Measurements from ENCODE around the gene VMA21.

The VMA21 gene, protein sequence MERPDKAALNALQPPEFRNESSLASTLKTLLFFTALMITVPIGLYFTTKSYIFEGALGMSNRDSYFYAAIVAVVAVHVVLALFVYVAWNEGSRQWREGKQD

DNA sequence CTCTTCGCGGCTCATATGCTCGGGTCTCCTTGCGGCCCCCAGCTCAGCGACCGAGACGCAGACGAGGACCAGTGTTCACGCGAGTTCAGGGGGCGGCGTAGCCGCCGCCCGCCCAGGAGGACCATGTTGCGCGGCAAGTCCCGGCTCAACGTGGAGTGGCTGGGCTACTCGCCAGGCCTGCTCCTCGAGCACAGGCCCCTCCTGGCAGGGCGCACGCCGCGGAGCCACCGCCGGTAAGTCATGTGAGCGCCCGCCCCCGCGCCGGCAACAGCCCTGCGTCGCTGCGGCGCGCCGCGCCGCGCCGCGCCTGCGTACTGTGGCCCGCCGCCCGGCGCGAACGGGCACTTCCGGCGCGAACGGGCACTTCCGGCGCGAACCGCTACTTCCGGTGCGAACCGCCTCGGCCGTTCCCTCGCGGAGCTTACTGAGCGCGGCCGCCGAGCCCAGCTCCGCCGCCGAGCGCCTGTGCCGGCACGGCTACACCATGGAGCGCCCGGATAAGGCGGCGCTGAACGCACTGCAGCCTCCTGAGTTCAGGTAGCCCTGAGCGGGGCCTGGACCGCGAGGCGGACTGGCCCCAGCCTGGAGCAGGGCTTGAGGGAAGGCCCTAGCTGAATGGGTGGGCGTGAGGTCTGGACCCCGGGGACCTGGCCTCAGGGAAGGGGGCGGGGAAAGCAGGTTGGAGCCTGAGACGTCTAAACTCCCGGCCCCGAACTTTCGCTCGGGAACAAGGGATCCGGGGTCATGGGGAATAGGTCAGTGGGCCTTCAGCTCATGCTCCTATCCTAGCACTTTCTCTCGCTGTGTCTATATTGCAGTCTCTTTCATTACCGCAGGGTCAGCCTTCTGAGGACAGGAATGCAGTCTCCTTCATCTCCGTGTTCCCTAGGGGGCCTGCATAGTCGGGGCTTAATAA is at the start of gene VMA21:
TSS of gene VMA21 (plus strand) at position 382 of the 916 bp plus-strand sequence. CDS start at position 485, 103 bp downstream.
- in situ Hi-C loops (cut with MboI; ENCODE audit: low sequenced_read_pairs), result no loop called here

DNA sequence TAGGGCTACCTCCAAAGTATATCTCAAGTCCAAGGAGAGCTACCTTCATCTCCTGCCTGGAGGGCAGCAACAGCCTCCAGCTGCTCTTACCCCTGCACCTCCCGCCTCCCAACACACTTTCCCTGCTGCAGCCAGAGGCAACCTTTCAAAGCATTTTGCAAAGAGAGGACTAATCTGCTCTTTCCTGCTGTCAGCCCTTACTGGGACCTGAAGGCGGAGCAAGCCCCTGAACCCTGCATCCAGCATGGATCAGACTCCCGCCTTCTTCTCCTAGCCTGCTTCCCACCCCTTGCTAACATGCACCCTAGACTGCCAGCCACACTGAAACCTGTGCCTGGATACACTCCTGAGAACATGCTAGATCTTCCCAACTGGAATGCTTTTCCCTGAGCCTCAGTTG is 37.7 kb upstream of the VMA21 start:
- in situ Hi-C loops (cut with MboI; ENCODE audit: low sequenced_read_pairs), result no loop called here

DNA sequence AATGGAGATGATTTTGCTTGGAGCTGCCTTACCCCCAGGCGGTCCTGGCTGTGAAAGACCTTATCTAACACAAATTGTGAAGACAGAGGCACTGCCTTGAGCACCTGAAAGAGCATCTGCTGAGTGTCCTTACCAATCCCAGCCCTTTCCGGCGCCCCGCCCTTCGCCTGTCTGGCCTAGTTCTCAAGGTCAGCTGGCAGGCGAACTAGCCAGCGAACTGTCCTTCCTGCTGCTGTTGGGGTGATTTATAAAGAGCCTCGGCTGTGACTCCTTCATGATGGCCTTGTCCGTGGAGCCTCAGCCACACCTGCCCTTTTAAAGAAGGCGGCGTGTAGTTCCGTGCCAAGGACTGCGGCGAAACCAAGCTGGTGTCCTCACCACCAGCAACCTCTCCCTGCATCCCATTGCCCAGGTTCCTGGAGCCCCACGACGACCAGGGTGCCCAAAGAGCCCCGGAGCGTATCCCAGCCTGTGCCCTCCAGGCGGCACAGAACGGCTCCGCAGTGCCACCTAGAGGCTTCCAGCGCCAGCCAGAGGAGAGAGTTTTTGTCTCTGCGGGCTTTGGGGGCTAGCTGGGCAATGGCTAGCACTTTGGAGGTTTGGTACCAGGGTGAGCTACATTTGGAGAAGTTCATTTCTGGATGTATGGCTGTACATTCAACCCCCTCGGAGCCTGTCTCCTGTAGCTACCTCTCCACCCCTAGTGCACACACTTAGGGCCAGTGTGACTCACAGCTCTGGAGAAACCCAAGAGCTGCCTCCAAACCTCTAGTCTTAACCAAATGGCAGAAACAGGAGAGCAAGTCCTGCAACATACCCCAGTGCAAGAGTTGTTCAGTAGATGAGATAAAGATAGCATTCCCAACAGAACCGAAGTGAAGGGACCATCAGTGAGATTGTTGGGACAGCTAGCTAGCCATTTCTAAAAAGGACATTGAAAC is 36.8 kb upstream of the VMA21 start:
- in situ Hi-C loops (cut with MboI; ENCODE audit: low sequenced_read_pairs), result no loop called here

DNA sequence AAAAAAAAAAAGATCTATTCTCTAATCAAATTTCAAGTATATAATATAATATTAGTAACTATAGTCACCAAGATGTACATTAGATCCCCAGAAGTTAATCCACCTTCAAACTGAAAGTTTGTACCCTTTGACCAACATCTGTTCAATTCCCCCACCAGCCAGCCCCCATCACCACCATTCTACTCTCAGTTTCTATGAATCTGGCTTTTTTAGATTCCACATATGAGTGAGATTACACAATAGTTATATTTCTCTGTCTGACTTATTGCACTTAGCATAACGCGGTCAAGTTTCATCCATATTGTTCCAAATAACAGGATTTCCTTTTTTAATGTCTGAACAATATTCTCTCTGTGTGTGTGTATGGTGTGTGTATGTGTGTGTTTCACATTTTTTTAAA is 33.7 kb upstream of the VMA21 start:
- in situ Hi-C loops (cut with MboI; ENCODE audit: low sequenced_read_pairs), result no loop called here

DNA sequence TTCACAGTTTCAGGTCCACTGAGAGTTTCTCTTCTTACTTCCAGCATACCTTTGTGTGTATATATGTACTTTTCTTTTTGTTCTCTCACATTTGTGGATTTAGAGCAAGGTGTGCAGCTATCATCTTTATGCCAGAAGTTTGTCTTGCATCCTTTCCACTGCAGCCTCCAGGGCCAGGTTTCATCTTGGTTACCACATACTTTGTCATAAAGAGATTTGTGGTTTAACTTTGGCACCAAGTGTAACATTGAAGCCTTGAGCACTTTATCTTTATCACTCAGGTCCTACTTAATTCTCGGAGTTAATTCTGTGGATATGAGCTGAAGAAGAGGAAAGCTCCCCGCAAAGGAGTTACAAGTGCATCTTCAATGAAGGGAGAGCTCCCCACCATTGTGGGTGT is 31.4 kb upstream of the VMA21 start:
- in situ Hi-C loops (cut with MboI; ENCODE audit: low sequenced_read_pairs), result no loop called here

DNA sequence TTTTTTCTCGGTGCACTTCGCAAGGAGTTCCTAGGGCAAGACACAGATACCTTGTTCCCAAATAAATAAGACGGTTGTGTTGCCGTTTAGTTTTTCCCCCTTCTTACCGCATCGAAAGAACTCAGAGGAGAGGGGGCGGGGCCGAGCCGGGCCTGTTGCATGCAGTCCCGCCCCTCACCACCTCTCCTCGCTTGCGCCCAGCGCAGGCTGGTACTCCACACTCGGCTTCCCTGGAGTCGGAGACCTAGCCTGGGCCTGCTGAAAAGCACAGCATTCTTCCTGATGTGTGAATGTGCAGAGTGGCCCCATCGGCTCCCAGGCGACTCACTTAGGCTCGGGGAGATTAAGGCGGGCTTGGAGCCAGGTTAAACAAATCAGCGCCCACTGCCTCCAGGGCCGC is 26.1 kb upstream of the VMA21 start:
- in situ Hi-C loops (cut with MboI; ENCODE audit: low sequenced_read_pairs), result no loop called here

DNA sequence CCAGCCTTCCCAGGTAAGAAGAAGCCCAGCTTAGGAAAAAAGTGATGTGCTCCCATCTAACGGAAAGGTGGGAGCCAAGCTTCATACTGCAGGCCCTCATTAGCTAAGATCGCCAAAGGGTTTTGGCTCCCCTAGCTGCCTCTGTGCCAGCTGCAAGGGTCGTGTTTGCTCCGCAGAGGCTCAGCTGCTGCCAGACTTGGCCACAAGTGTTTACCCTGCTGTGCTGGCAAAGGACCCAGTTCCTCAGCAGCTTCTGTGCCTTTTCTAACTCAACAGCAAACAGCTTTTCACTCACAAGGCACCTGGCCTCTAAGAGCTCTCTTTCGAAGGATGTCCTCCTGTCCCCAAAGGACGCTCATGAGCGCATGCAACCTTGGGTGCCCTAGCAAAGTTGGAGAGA is 12.2 kb upstream of the VMA21 start:
- in situ Hi-C loops (cut with MboI; ENCODE audit: low sequenced_read_pairs), result no loop called here

DNA sequence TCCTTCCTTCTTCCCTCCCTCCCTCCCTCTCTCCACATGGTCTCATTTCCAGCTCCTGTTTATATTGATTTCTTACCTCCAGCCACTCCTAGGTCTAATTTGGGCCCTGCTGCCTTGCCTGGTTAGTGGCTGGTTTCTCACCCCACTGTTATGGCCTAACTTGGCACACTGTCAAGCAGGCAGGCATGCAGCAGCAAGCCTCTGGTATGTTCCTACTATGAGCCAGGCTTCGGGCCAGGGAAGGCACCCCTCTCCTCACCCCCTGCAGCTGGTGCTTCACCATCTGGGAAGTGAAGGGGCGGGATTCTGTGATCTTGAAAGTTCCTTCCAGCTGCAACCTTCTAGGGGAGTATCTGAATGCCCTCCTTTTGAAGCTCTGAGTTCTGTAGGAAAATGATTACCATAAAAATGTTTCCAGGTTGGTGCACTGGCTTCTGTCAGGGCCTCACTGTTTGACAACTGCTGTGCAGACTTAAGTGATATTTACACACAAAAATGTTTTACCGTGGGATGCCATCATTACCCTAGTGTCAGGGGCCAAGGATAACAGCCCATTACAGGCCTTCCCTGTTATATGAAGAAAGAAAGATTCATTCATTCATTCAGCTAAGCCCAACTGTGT is 10.1 kb upstream of the VMA21 start:
- in situ Hi-C loops (cut with MboI; ENCODE audit: low sequenced_read_pairs), result no loop called here

DNA sequence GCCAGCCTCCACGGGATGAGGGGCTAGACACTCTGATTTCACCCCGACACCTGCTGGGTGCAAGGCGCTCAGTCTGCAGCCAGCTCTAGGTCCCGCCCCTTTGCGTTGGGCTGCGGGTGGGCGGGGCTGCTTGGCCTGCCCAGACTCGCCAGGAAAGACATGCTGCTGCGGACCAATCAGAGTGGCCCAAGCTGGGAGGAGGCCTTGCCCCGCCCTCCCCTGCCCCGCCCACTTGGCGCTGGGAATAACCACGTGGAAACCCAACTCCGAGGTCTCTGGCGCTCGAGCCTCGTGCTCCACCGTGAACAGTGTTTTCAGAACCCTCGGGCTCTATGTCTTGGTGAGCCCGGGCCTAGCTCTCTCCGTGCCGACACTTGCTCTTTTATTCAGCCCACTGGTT is 5.3 kb upstream of the VMA21 start:
- in situ Hi-C loops (cut with MboI; ENCODE audit: low sequenced_read_pairs), result no loop called here

DNA sequence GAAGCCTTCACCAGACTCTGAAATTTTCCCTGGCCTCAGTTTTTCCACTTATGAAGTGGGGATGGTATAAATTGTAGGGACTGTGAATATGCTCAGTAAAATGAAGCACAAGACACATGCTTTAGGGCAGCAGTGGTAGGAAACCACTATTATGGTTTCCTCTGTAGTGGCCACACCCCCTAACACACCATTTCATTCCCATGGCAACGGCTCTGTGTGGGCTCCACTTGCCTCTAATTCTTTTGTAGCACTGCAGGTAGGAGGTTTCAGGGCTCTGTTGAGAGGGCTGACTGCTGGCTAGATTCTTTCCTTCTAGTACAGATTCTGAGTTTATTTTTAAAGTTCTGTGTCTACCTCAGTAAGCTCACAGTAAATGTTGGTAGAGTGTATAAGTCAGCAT is 3.5 kb upstream of the VMA21 start:
- in situ Hi-C loops (cut with MboI; ENCODE audit: low sequenced_read_pairs), result no loop called here

DNA sequence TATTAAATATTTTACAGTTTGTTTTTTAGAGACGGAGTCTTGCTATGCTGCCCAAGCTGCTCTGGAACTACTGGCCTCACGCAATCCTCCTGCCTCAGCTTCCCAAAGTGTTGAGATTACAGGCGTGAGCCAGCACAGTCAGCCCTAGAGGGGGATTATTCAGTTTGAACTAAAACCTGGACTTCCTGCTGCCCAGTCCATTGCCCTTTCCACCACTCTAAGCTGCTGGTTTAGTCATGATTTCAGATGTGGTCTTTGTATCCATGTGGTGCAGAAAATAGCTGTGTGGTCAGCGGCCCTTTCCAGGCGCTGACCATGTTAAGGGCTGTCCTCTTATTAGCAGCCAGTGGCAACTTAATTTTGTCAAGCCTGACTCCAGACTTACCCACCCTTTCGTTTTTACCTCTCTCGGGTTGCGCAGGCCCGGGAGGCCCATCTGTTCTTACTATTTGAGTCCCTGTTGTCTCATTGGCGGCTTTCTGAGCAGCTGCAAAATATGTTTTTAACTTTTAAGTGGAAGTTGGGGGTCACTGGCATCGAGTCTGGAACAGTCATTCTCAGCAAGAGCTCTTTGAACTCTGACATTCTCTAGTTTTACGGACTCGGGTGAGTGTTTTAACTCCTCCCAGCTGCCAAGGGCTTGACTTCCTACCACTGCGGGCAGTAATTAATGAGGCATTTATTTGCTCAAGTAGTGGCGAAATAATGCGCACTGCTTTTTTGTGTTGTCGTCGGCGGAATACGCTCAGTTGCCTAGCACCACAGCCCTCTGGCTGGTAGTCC is 773 bp upstream of the VMA21 start:
- in situ Hi-C loops (cut with MboI; ENCODE audit: low sequenced_read_pairs), result no loop called here

DNA sequence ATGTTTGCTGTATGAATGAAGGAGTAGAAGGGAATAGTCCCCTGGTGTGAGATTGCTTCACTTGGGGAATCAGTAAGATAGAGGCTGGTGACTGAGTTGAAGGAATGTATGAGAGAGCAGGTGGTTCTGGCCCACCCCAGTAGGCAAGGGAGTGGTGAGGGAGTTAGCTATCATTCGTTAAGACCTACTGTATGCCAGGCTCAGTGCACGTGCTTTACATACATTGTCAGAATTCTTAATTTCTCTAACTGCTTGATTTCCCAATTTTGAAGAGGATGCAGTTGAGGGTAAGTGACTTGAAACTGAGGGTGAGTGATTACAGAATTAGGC is 700 bp downstream of the VMA21 start:
- in situ Hi-C loops (cut with MboI; ENCODE audit: low sequenced_read_pairs), result no loop called here

DNA sequence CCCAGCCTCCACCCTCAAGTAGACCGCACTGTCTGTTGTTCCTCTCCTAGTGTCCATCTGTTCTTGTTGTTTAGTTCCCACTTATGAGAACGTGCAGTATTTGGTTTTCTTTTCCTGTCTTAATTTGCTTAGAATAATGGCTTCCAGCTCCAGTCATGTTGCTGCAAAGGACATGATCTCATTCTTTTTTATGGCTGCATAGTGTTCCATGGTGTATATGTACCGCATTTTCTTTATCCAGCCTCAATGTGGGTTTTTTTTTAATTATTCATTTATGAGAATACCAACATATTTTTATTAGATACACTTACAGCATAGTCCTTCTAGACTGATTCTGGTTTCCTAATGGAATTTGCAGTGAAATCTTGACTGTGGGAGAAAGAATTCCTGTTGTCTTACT is 1.3 kb downstream of the VMA21 start:
- in situ Hi-C loops (cut with MboI; ENCODE audit: low sequenced_read_pairs), result no loop called here

DNA sequence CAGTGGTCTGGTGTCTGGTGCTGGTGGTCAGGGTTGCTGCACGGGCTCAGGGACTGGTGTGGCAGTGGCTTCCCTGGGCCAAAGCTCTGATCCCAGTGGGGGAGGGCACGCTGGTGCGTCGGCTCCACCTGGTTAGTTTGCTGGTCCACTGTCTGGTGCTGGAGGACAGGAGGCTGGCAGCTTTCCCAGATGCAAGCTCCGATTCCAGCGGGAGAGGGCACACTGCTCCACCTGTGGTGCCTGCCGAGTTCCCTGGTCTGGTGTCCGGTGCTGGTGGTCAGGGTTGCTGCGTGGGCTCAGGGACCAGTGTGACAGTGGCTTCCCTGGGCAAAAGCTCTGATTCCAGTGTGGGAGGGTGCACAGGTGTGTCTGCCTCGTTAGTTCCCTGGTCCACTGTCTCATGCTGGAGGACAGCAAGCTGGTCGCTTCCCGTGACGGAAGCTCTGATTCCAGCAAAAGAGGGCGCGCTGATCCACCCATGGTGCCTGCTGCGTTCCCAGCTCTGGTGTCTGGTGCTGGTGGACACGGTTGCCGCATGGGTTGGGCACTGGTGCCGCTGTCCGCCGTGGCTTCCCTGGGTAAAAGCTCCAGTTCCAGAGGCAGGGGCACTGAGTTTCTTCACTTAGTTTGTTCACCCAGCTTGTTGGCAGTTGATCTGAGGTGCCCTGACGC is 5.8 kb downstream of the VMA21 start:
- in situ Hi-C loops (cut with MboI; ENCODE audit: low sequenced_read_pairs), result no loop called here

DNA sequence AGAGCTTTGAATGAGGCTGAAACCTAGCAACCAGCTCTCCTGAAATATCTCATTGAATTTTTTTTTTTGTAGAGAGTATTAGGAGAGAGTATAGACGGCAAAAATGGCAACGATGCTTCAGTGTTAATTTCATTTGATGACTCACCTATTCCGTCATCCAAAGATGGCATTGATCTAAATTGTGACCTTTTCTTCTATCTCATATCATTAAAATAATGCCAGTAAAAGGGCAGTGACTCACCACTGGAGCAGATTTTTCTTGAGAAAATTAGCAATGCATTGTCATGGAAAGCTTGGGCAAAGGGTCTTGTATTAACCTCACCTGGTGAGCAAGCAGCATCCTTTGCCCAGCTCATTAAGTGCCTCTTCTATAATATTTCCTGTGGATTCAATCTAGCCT is 19.6 kb downstream of the VMA21 start:
- in situ Hi-C loops (cut with MboI; ENCODE audit: low sequenced_read_pairs), result no loop called here

DNA sequence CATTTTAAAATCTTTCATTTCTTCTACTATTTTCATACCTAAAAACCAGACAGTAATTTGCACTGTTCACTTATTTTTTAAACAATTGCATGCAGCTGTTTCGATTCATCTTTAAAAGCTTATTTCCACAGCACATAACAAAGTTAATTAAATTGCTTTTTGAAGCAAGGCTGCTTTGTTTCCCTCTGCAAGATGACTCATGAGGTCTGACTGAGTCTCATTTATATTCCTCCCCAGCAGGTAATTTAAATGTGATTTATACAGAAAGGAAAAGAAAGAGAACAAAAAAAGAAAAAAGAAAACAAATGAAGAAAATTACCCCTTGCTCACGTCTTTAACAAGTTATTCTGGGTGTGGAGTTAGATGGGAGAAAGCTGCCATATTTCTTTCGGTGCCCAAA is 22.8 kb downstream of the VMA21 start:
- in situ Hi-C loops (cut with MboI; ENCODE audit: low sequenced_read_pairs), result no loop called here

DNA sequence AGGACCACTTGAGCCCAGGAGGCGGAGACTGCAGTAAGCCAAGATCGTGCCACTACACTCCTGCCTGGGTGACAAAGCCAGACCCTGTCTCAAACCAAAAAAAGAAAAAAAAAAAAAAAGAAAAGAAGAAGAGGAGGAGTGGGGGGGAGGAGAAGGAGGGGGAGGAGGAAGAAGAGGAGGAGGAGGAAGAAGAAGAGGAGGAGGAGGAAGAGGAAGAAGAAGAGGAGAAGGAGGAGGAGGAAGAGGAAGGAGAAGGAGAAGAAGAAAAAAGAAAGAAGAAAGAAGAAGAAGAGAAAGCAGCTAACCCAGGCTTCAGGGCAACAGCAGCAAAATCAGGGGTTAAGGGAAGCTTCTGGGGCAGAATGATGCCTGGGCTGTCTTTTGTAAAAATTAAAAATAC is 27.5 kb downstream of the VMA21 start:
- in situ Hi-C loops (cut with MboI; ENCODE audit: low sequenced_read_pairs), result no loop called here

DNA sequence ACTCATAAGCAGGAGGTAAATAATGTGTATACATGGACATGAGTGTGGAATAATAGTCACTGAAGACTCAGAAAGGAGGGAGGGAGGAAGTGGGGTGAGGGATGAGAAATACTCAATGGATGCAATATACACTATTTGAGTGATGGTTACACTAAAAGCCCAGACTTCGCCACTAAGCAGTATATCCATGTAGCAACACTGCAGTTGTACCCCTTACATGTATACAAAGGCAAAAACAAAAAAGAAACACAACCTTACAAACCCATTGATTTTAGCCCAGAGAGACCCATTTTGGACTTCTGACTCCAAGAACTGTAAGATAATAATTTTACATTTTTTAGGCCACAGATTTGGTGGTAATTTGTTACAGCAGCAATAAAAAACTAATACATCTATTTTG is 51.5 kb downstream of the VMA21 start:
- in situ Hi-C loops (cut with MboI; ENCODE audit: low sequenced_read_pairs), result no loop called here

DNA sequence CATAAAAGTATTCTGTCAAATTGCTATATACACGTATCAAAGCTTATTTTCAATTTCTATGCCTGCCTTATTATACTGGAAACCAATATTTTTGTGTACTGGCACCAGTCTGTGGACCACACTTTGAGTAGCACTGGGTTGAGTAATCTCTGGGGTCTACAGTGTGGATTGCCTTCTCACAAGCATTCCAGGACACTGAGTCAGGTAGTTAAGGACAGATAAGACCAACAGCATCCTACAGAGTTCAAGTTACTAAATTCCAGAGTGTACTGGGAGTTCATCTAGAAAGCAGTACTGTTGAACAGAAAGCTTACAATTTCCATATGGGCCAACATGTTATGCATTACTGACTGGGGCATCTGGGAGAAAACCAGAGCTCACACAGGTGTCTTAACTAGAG is 61.8 kb downstream of the VMA21 start:
- in situ Hi-C loops (cut with MboI; ENCODE audit: low sequenced_read_pairs), result no loop called here
